ENCODE results near the gene ITGB8.

- TF ChIP-seq, protein P1, sequence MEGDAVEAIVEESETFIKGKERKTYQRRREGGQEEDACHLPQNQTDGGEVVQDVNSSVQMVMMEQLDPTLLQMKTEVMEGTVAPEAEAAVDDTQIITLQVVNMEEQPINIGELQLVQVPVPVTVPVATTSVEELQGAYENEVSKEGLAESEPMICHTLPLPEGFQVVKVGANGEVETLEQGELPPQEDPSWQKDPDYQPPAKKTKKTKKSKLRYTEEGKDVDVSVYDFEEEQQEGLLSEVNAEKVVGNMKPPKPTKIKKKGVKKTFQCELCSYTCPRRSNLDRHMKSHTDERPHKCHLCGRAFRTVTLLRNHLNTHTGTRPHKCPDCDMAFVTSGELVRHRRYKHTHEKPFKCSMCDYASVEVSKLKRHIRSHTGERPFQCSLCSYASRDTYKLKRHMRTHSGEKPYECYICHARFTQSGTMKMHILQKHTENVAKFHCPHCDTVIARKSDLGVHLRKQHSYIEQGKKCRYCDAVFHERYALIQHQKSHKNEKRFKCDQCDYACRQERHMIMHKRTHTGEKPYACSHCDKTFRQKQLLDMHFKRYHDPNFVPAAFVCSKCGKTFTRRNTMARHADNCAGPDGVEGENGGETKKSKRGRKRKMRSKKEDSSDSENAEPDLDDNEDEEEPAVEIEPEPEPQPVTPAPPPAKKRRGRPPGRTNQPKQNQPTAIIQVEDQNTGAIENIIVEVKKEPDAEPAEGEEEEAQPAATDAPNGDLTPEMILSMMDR (conservative IDR thresholded peaks at IDR 0.05): no peak
- TF ChIP-seq ZFX (IDR thresholded peaks at IDR 0.05): no peak
Observed at GRCh38 chr7:20362574-20363253, 32.0 kb downstream of the ITGB8 start.

Measured in C4-2B (cell line).